ENCODE data around the gene LNPEP. TPM values are rescaled to one million over a fixed set of nuclear protein-coding genes. Genes with fewer than 3 reads are reported as not detected.

The LNPEP gene
- total RNA-seq, result 10 to 100 TPM; 79.2 to 80.8 TPM

- peak within 1 kb of the TSS; percentile 96 for H3K27ac Mint-ChIP-seq
- peak; percentile 97 for DNase-seq
- H3K4me3 Mint-ChIP-seq, result peak within 1 kb of the TSS; percentile 80
- no peaks in the 10 kb centered on the region for H3K9me3 Mint-ChIP-seq
- peaks cover 35% of the 10 kb centered on the region for H3K36me3 Mint-ChIP-seq (ENCODE audit: low read depth)
- H3K4me1 Mint-ChIP-seq, result peaks cover 50% of the 10 kb centered on the region
- POLR2A ChIA-PET, result interaction anchor here (0.5 to 6.2 kb wide), 26 partner anchors 13 to 274 kb away, joined by 3 to 138 read pairs (median 4); partner anchors contain the start of genes CAST, ERAP1 and ERAP2
- CTCF ChIA-PET, result interaction anchor here (0.7 to 2.0 kb wide), 10 partner anchors 22 to 229 kb away, joined by 3 to 8 read pairs (median 4); partner anchors contain the start of gene LIX1
- H3K27me3 Mint-ChIP-seq, result no peaks in the 10 kb centered on the region
Observed at GRCh38 chr5:96935559-96936430, at the start of gene LNPEP. Gene LNPEP, plus strand, starts transcription at chr5:96936080. Its CDS starts 76 bp downstream, at chr5:96936156.

- Mint-ChIP-seq H3K27me3 (no peaks in the 10 kb centered on the region), H3K27ac (peak overlapping the region; percentile 25), H3K9me3 (no peaks in the 10 kb centered on the region), H3K4me1 (peaks cover 42% of the 10 kb centered on the region), H3K4me3 (no peak overlapping the region), H3K36me3 (ENCODE audit: low read depth) (peaks cover 77% of the 10 kb centered on the region)
- ChIA-PET POLR2A (interaction anchor here (0.7 to 4.9 kb wide), 5 partner anchors 10 to 86 kb away, joined by 3 to 50 read pairs (median 11); partner anchors contain the start of genes ERAP1 and ERAP2), CTCF (interaction anchor here (1.1 to 1.4 kb wide), 2 partner anchors 24 to 268 kb away, joined by 3 to 10 read pairs; no protein-coding TSS in a partner anchor)
- no peak for DNase-seq
Observed at GRCh38 chr5:96893342-96893741, 42.5 kb upstream of the LNPEP start.

- peak overlapping the region; percentile 87 for H3K27ac Mint-ChIP-seq
- peak overlapping the region; percentile 67 for H3K4me3 Mint-ChIP-seq
- ChIA-PET POLR2A (interaction anchor here (0.8 to 4.9 kb wide), 19 partner anchors 9 to 1073 kb away, joined by 3 to 50 read pairs (median 4); partner anchors contain the start of genes CAST, ERAP1, ERAP2 and LNPEP), CTCF (interaction anchor here (0.8 to 2.6 kb wide), 9 partner anchors 11 to 142 kb away, joined by 3 to 23 read pairs (median 4); partner anchors contain the start of genes ERAP1 and ERAP2)
- H3K9me3 Mint-ChIP-seq, result no peaks in the 10 kb centered on the region
- no peaks in the 10 kb centered on the region for H3K27me3 Mint-ChIP-seq
- peaks cover 44% of the 10 kb centered on the region for H3K4me1 Mint-ChIP-seq
- H3K36me3 Mint-ChIP-seq (ENCODE audit: low read depth), result peaks cover 79% of the 10 kb centered on the region
- DNase-seq, result peak; percentile 32
Observed at GRCh38 chr5:96896276-96896675, 39.6 kb upstream of the LNPEP start.

- H3K27me3 Mint-ChIP-seq, result no peaks in the 10 kb centered on the region
- H3K9me3 Mint-ChIP-seq, result no peaks in the 10 kb centered on the region
- ChIA-PET POLR2A (interaction anchor here (0.8 to 4.9 kb wide), 19 partner anchors 8 to 1073 kb away, joined by 3 to 50 read pairs (median 4); partner anchors contain the start of genes CAST, ERAP1, ERAP2 and LNPEP), CTCF (interaction anchor here (0.8 to 2.6 kb wide), 11 partner anchors 11 to 246 kb away, joined by 3 to 23 read pairs (median 4); partner anchors contain the start of genes ERAP1, ERAP2 and LIX1)
- peaks cover 47% of the 10 kb centered on the region for H3K4me1 Mint-ChIP-seq
- H3K36me3 Mint-ChIP-seq (ENCODE audit: low read depth), result peaks cover 81% of the 10 kb centered on the region
- DNase-seq, result no peak
- H3K27ac Mint-ChIP-seq, result peak overlapping the region; percentile 87
- H3K4me3 Mint-ChIP-seq, result peak overlapping the region; percentile 67
Observed at GRCh38 chr5:96896806-96897205, 39.1 kb upstream of the LNPEP start.

GRCh38 chr5:96901384-96901783 is 34.5 kb upstream of the LNPEP start:
- Mint-ChIP-seq H3K27me3 (no peaks in the 10 kb centered on the region), H3K4me3 (no peak overlapping the region), H3K27ac (no peak overlapping the region), H3K36me3 (ENCODE audit: low read depth) (peaks cover 82% of the 10 kb centered on the region), H3K4me1 (peaks cover 28% of the 10 kb centered on the region), H3K9me3 (no peaks in the 10 kb centered on the region)
- CTCF ChIA-PET, result interaction anchor here (1.6 kb wide), 2 partner anchors 32 to 149 kb away, joined by 5 read pairs; no protein-coding TSS in a partner anchor
- POLR2A ChIA-PET, result interaction anchor here (1.0 to 1.4 kb wide), 2 partner anchors 25 to 31 kb away, joined by 3 read pairs; partner anchors contain the start of gene ERAP2
- DNase-seq, result no peak

- ChIA-PET POLR2A (interaction anchor here (1.4 kb wide), 1 partner anchor 26 kb away, joined by 3 read pairs; the partner anchor contains the start of gene ERAP2), CTCF (interaction anchor here (1.6 kb wide), 2 partner anchors 32 to 149 kb away, joined by 5 read pairs; no protein-coding TSS in a partner anchor)
- H3K4me1 Mint-ChIP-seq, result peaks cover 23% of the 10 kb centered on the region
- H3K4me3 Mint-ChIP-seq, result no peak overlapping the region
- H3K27ac Mint-ChIP-seq, result no peak overlapping the region
- H3K36me3 Mint-ChIP-seq (ENCODE audit: low read depth), result peaks cover 81% of the 10 kb centered on the region
- H3K27me3 Mint-ChIP-seq, result no peaks in the 10 kb centered on the region
- DNase-seq, result no peak
- no peaks in the 10 kb centered on the region for H3K9me3 Mint-ChIP-seq
Observed at GRCh38 chr5:96901841-96902240, 34.0 kb upstream of the LNPEP start.

- DNase-seq, result no peak
- no peak overlapping the region for H3K4me3 Mint-ChIP-seq
- ChIA-PET CTCF (interaction anchor here (1.6 kb wide), 1 partner anchor 33 kb away, joined by 5 read pairs; no protein-coding TSS in a partner anchor), POLR2A (no interaction called here)
- no peaks in the 10 kb centered on the region for H3K9me3 Mint-ChIP-seq
- peaks cover 76% of the 10 kb centered on the region for H3K36me3 Mint-ChIP-seq (ENCODE audit: low read depth)
- H3K27ac Mint-ChIP-seq, result no peak overlapping the region
- H3K4me1 Mint-ChIP-seq, result peaks cover 18% of the 10 kb centered on the region
- H3K27me3 Mint-ChIP-seq, result no peaks in the 10 kb centered on the region
Observed at GRCh38 chr5:96902876-96903275, 33.0 kb upstream of the LNPEP start.

- Mint-ChIP-seq H3K4me3 (no peak overlapping the region), H3K4me1 (peaks cover 18% of the 10 kb centered on the region), H3K27me3 (no peaks in the 10 kb centered on the region), H3K27ac (no peak overlapping the region), H3K9me3 (no peaks in the 10 kb centered on the region), H3K36me3 (ENCODE audit: low read depth) (peaks cover 80% of the 10 kb centered on the region)
- POLR2A ChIA-PET, result no interaction called here
- no peak for DNase-seq
- CTCF ChIA-PET, result interaction anchor here (0.8 to 2.2 kb wide), 3 partner anchors 12 to 258 kb away, joined by 3 to 8 read pairs (median 6); no protein-coding TSS in a partner anchor
Observed at GRCh38 chr5:96903300-96903699, 32.6 kb upstream of the LNPEP start.

- Mint-ChIP-seq H3K4me1 (peaks cover 14% of the 10 kb centered on the region), H3K27me3 (no peaks in the 10 kb centered on the region), H3K36me3 (ENCODE audit: low read depth) (peaks cover 80% of the 10 kb centered on the region), H3K27ac (no peak overlapping the region), H3K9me3 (no peaks in the 10 kb centered on the region), H3K4me3 (no peak overlapping the region)
- DNase-seq, result no peak
- POLR2A ChIA-PET, result interaction anchor here (0.8 to 1.9 kb wide), 7 partner anchors 8 to 96 kb away, joined by 3 to 6 read pairs (median 4); partner anchors contain the start of genes ERAP1 and ERAP2
- CTCF ChIA-PET, result interaction anchor here (0.6 to 2.2 kb wide), 6 partner anchors 11 to 257 kb away, joined by 3 to 8 read pairs (median 4); no protein-coding TSS in a partner anchor
Observed at GRCh38 chr5:96904054-96904931, 31.6 kb upstream of the LNPEP start.

- DNase-seq, result no peak
- ChIA-PET CTCF (no interaction called here), POLR2A (interaction anchor here (0.9 to 1.9 kb wide), 2 partner anchors 9 to 41 kb away, joined by 3 to 5 read pairs; no protein-coding TSS in a partner anchor)
- Mint-ChIP-seq H3K36me3 (ENCODE audit: low read depth) (peaks cover 80% of the 10 kb centered on the region), H3K4me3 (no peak overlapping the region), H3K9me3 (no peaks in the 10 kb centered on the region), H3K27me3 (no peaks in the 10 kb centered on the region), H3K27ac (no peak overlapping the region), H3K4me1 (peaks cover 14% of the 10 kb centered on the region)
Observed at GRCh38 chr5:96905864-96906263, 30.0 kb upstream of the LNPEP start.

- no peak for DNase-seq
- Mint-ChIP-seq H3K27ac (no peak overlapping the region), H3K27me3 (no peaks in the 10 kb centered on the region), H3K9me3 (no peaks in the 10 kb centered on the region), H3K4me3 (no peak overlapping the region), H3K4me1 (peaks cover 5% of the 10 kb centered on the region), H3K36me3 (ENCODE audit: low read depth) (peaks cover 69% of the 10 kb centered on the region)
- CTCF ChIA-PET, result no interaction called here
- POLR2A ChIA-PET, result interaction anchor here (0.5 to 1.5 kb wide), 2 partner anchors 40 to 42 kb away, joined by 3 read pairs; no protein-coding TSS in a partner anchor
Observed at GRCh38 chr5:96909003-96909402, 26.9 kb upstream of the LNPEP start.

- H3K27ac Mint-ChIP-seq, result no peak overlapping the region
- H3K4me1 Mint-ChIP-seq, result peaks cover 4% of the 10 kb centered on the region
- H3K36me3 Mint-ChIP-seq (ENCODE audit: low read depth), result peaks cover 69% of the 10 kb centered on the region
- no peaks in the 10 kb centered on the region for H3K9me3 Mint-ChIP-seq
- ChIA-PET POLR2A (interaction anchor here (1.5 kb wide), 1 partner anchor 41 kb away, joined by 3 read pairs; no protein-coding TSS in a partner anchor), CTCF (no interaction called here)
- DNase-seq, result no peak
- H3K4me3 Mint-ChIP-seq, result no peak overlapping the region
- no peaks in the 10 kb centered on the region for H3K27me3 Mint-ChIP-seq
Observed at GRCh38 chr5:96909435-96909834, 26.4 kb upstream of the LNPEP start.
